Endometrial microvascular endothelial cells (primary cell): ENCODE data around the gene DVL2. TPM values are rescaled to one million over a fixed set of nuclear protein-coding genes. Genes with fewer than 3 reads are reported as not detected.
"Not testable (repeated sequence)": the region's sequence is repeated elsewhere in the genome, so short reads cannot be mapped to it uniquely, and the experiment has no call there.

Source experiments
- in situ Hi-C: cut with HindIII; loops from 2 replicates; pipeline ENCODE4 v1.10.0; 2017; ENCODE audit warnings: low sequenced_read_pairs, low pct_unique_long_range_greater_than_20kb; ENCODE audit errors: inconsistent ontology term
- total RNA-seq: library from RNA; depleted of rRNA; stranded (reverse); fragments of >200 nt; gene quantifications from one replicate; pipeline ENCODE4 v1.2.3, GENCODE V29; 2015; ENCODE audit errors: inconsistent ontology term

The DVL2 gene
- total RNA-seq, 1 donor from 2014 or later: 31.8 TPM

DNA sequence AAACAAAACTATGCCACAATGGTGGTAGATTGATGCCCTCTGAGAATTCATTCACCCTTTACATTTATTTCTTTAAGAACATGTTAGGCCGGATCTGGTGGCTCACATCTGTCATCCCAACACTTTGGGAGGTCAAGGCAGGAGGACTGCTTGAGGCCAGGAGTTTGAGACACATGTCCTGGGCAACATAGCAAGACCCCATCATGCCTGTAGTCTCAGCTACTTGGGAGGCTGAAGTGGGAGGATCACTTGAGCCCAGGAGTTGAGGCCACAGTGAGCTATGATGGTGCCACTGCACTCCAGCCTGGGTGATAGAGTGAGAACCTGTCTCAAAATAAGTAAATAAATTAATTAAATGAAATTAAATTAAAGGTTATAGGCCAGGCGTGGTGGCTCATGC lies 52.2 kb downstream of the DVL2 start:
- in situ Hi-C loops: not testable (repeated sequence)

DNA sequence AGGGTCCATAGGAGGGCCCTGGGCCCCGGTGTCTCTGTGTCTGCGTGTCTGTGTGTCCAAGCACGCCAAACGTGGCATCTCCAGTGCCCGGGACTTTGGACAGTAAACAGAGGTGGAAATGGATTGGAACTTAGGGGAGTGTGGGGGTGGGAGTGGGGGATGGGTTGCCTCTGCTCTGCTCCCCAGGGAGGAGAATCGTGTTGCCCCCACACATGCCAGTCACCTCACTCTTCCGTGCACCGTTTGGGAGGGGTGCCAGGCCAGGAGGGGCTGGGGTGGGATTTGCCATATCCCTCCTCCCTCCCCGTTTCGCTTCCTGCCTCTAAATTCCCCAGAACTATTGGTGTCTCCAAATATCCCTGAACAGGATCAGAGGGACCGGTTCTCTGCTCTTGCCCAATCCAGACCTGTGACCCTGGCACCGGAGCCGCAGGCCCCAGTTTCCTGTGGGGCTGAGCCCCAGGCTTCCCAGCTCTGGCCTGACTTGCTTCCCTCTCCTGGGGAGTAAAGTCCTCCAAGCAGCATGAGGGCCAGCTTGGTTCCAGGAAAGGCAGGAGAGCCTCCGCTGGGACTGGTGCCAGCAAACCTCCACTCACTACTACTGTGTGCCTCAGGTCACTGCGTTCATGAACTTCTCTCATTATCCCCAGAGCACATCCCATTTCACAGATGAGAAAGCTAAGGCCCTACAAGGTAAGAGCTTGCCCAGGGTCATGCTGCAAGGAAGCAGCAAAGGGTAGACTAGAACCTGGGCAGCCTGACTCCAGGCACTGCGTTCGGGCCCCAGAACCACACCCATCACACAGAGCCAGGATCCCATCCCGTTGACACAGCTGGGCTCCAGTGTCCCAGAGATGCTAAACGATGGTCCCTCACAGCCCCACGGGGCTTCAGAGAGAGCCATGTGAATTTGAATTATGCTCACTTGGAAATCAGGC lies 54.7 kb downstream of the DVL2 start, which contains the start of gene ASGR1:
Gene ASGR1, minus strand, starts transcription at position 54 of the 938 bp plus-strand sequence. CDS start 807 bp downstream, outside the sequence.
- in situ Hi-C loops: no loop called here

DNA sequence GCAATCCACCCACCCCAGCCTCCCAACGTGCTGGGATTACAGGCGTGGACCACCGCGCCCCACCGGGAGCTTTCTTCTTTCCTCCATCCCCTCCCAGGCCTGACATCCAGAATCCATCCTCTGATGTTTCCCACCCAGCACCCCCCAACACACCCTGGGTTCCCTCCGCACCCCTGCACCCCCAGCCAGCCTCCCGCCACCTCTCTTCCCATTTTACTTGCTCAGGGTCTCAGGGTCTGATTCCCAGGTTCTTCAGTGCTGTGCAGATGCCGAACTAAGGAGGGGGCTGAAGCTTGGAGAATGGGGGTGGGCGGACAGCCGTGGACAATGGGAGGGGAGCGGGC lies 55.4 kb downstream of the DVL2 start:
- in situ Hi-C loops: no loop called here

DNA sequence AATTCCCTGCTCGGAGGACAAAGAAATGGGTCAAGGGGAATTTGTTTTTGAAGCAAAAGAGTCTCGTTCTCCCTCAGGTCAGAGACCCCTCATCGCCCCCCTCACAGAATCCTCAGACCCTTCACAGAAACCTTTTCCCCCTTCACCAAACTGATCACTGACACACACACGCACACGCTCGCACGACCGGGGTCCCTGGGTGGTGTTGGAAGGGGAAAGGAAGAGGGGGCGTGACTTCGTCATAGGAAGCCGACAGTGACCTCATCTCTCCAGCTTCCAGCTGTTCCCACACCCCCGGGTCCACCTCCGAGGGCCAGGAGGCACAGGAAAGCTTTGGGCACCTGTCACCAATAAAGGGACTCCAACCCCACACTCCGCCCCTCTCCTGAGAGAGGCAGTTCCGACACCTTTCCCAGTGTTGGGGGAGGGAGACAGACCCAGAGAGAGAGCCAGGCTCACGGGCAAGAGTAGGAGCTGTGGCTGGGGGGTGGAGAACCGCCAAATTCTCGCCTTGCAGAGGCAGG lies 56.3 kb downstream of the DVL2 start:
- in situ Hi-C loops: no loop called here

DNA sequence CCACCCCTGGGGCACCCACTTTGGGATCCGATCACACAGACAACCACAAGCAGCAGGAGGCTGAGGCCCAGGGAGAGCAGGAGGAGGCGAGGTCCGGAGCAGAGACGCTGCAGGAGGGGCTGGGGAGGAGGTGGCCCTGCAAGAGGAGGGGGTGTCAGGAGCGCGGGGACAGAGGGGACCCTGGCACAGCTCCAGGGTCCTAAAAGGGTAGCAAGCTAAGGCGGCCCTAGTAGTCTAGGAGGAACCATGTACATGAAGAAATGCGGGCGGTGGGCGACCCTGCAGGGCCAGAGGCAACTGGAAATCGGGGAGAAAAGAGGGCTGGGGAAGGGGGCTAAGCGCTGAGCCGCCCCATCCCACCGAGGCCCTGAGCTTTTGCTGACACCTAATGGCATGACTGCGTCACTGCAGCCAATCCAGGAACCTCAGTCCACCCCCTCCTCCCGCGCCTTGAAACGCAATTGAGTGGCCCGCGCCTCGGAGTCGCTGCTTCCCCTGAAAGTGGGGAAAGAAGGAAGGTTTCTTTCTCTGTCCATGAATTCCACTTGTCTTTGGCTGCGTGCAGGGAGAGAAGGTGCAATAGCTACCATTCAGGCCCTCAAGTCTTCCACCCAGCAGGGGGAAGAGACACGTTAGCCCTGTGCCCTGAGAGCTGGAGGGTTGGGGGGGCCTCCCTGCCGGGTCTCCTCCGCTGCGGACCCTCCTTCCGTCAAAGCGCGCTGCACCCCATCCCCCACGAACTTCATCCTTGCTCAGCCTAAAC lies 56.9 kb downstream of the DVL2 start:
- in situ Hi-C loops: no loop called here

DNA sequence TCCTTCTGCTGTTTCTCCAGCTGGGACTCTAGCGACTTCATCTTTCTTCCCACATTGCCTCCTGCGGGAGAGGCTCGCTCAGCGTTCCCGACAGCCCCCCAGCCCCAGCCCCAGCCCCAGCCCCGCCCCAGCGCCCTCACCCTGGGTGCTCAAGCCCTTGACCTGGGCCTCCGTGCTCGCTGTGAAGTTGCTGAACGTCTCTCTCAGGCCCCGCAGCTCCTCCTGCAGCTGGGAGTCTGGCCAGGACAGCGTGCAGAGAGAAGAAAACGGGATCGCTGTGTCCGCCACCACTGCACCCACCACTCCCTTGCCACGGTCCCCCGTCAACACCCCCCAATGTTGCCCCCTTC lies 57.5 kb downstream of the DVL2 start:
- in situ Hi-C loops: no loop called here

DNA sequence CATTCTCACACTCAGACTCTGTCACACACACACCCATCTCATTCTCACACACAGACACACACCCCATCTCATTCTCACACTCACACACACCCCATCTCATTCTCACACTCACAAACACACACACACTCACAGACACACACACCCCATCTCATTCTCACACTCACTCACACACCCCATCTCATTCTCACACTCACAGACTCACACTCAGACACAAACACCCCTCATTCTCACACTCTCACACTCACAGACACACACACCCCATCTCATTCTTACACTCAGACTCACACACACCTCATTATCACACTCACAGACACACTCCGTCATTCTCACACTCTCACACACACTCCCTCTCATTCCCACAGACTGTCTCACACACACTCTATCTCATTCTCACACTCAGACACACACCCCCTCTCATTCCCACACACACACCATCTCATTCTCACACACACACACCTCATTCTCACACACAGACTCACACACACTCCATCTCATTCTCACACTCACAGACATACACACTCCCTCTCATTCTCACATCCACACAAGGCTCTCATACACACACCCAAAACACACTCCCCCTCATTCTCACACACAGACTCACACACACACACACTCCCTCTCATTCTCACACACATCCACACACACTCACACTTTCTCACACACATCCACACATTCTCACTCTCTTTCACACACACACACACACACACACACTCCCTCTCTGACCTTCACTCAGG lies 58.0 kb downstream of the DVL2 start:
- in situ Hi-C loops: no loop called here

Other genes starting within 250 kb of the DVL2 start
- not detected for gene ALOX12, start 238.5 kb downstream of the DVL2 start, total RNA-seq
- 302 TPM for gene RNASEK, start 221.9 kb downstream of the DVL2 start, total RNA-seq
- gene BCL6B, start 211.5 kb downstream of the DVL2 start, total RNA-seq: 67.7 TPM
- 2.0 TPM for gene SLC16A13, start 198.5 kb downstream of the DVL2 start, total RNA-seq
- gene SLC16A11, start 190.4 kb downstream of the DVL2 start, total RNA-seq: not detected
- not detected for gene CLEC10A, start 154.3 kb downstream of the DVL2 start, total RNA-seq
- not detected for gene ASGR2, start 119.7 kb downstream of the DVL2 start, total RNA-seq
- not detected for gene ASGR1, start 55.1 kb downstream of the DVL2 start, total RNA-seq
- gene DLG4, start 14.7 kb downstream of the DVL2 start, total RNA-seq: 5.9 TPM
- gene ACADVL, start 14.6 kb downstream of the DVL2 start, total RNA-seq: 357 TPM
- gene PHF23, start 4.9 kb upstream of the DVL2 start, total RNA-seq: 65.3 TPM
- 154 TPM for gene GABARAP, start 7.9 kb upstream of the DVL2 start, total RNA-seq
- gene CTDNEP1, start 17.2 kb upstream of the DVL2 start, total RNA-seq: 55.9 TPM
- 46.6 TPM for gene ELP5, start 17.7 kb upstream of the DVL2 start, total RNA-seq
- gene CLDN7, start 28.0 kb upstream of the DVL2 start, total RNA-seq: 16.4 TPM
- not detected for gene SLC2A4, start 47.2 kb upstream of the DVL2 start, total RNA-seq
- gene YBX2, start 60.1 kb upstream of the DVL2 start, total RNA-seq: not detected
- 666 TPM for gene EIF5A, start 73.1 kb upstream of the DVL2 start, total RNA-seq
- 39.7 TPM for gene GPS2, start 80.8 kb upstream of the DVL2 start, total RNA-seq
- 15.1 TPM for gene NEURL4, start 94.8 kb upstream of the DVL2 start, total RNA-seq
- not detected for gene ACAP1, start 102.0 kb upstream of the DVL2 start, total RNA-seq
- 7.8 TPM for gene KCTD11, start 117.6 kb upstream of the DVL2 start, total RNA-seq
- gene TMEM95, start 120.6 kb upstream of the DVL2 start, total RNA-seq: not detected
- gene TNK1, start 146.6 kb upstream of the DVL2 start, total RNA-seq: not detected
- 55.8 TPM for gene PLSCR3, start 160.0 kb upstream of the DVL2 start, total RNA-seq
- gene TMEM256, start 169.6 kb upstream of the DVL2 start, total RNA-seq: 109 TPM
- 3.4 TPM for gene NLGN2, start 173.3 kb upstream of the DVL2 start, total RNA-seq
- gene SPEM1, start 185.8 kb upstream of the DVL2 start, total RNA-seq: not detected
- not detected for gene SPEM2, start 191.1 kb upstream of the DVL2 start, total RNA-seq
- not detected for gene SPEM3, start 194.3 kb upstream of the DVL2 start, total RNA-seq
- gene TMEM102, start 200.9 kb upstream of the DVL2 start, total RNA-seq: 5.2 TPM
- gene FGF11, start 205.0 kb upstream of the DVL2 start, total RNA-seq: not detected
- 14.1 TPM for gene CHRNB1, start 210.5 kb upstream of the DVL2 start, total RNA-seq
- 23.1 TPM for gene ZBTB4, start 245.1 kb upstream of the DVL2 start, total RNA-seq
- not detected for gene SLC35G6, start 246.9 kb upstream of the DVL2 start, total RNA-seq
- gene POLR2A, start 249.8 kb upstream of the DVL2 start, total RNA-seq: 40.6 TPM